Memory B cell (primary cell): ENCODE data around the gene CRISPLD2.

Source experiments
- ATAC-seq: fragments of 150-1000 bp; cut with Tn5 transposase; 2 replicates; pipeline ENCODE4 v1.10.0; 2021; ENCODE audit warnings: low read depth, mild to moderate bottlenecking, moderate library complexity
- DNase-seq, 2 donors: peaks; one replicate each; pipeline ENCODE4 v3.0.0; 2022; ENCODE audit warnings: low spot score in 2 of 2
- H3K27ac Mint-ChIP-seq: one replicate; pipeline ENCODE4 v1.8.0; 2022; ENCODE audit warnings: mild to moderate bottlenecking, moderate library complexity, mixed read lengths
- H3K27me3 Mint-ChIP-seq: one replicate; pipeline ENCODE4 v1.8.0; 2022; ENCODE audit warnings: mixed read lengths
- H3K36me3 Mint-ChIP-seq: one replicate; pipeline ENCODE4 v1.8.0; 2022; ENCODE audit warnings: mild to moderate bottlenecking, mixed read lengths
- H3K4me1 Mint-ChIP-seq: one replicate; pipeline ENCODE4 v1.8.0; 2022; ENCODE audit warnings: mixed read lengths
- H3K4me3 Mint-ChIP-seq: one replicate; pipeline ENCODE4 v1.8.0; 2022; ENCODE audit warnings: mild to moderate bottlenecking, moderate library complexity, mixed read lengths
- H3K9me3 Mint-ChIP-seq: one replicate; pipeline ENCODE4 v1.8.0; 2022; ENCODE audit warnings: mixed read lengths

CRISPLD2 gene

GRCh38 chr16:84833144-84833500, 13.3 kb downstream of the CRISPLD2 start:
- ATAC-seq = no peak
- H3K4me1 Mint-ChIP-seq = no peaks in the 10 kb centered on the region
- H3K27me3 Mint-ChIP-seq = peaks cover 10% of the 10 kb centered on the region
- no peak overlapping the region for H3K27ac Mint-ChIP-seq
- H3K9me3 Mint-ChIP-seq = no peaks in the 10 kb centered on the region
- H3K4me3 Mint-ChIP-seq = no peak overlapping the region
- no peak for DNase-seq
- no peaks in the 10 kb centered on the region for H3K36me3 Mint-ChIP-seq

GRCh38 chr16:84833542-84834402, 14.0 kb downstream of the CRISPLD2 start:
- Mint-ChIP-seq H3K36me3 (no peaks in the 10 kb centered on the region), H3K4me3 (no peak overlapping the region), H3K4me1 (no peaks in the 10 kb centered on the region), H3K27ac (no peak overlapping the region), H3K27me3 (peaks cover 10% of the 10 kb centered on the region), H3K9me3 (no peaks in the 10 kb centered on the region)
- DNase-seq (no peak), ATAC-seq (no peak)

- Mint-ChIP-seq H3K27me3 (peaks cover 9% of the 10 kb centered on the region), H3K4me1 (no peaks in the 10 kb centered on the region), H3K27ac (no peak overlapping the region), H3K36me3 (no peaks in the 10 kb centered on the region), H3K4me3 (no peak overlapping the region), H3K9me3 (no peaks in the 10 kb centered on the region)
- ATAC-seq (no peak), DNase-seq (no peak)
Measured at GRCh38 chr16:84834403-84834772, 14.6 kb downstream of the CRISPLD2 start.

GRCh38 chr16:84836234-84836647, 16.5 kb downstream of the CRISPLD2 start:
- ATAC-seq (no peak), DNase-seq (no peak)
- no peak overlapping the region for H3K27ac Mint-ChIP-seq

DNA sequence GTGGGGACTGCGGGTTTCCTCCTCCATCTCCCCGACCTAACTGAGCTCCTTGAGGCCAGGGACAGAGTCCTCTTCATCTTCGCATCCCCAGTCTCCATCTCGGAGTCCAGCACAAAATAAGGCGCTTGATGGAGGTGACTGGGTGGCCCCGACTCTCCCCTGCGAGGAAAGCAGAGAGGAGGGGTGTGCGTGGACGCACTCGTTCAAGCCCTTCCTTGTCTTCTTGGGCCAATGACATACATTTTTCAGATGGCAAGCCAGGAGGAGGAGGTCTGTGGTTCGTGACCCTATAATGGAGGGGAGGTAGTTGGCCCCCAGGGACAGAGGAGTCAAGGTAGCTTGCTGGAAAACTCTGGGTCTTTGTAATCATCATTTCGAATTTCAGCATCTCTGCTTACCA, 17.2 kb downstream of the CRISPLD2 start:
- Mint-ChIP-seq H3K4me1 (no peaks in the 10 kb centered on the region), H3K27me3 (peaks cover 15% of the 10 kb centered on the region), H3K27ac (no peak overlapping the region), H3K36me3 (no peaks in the 10 kb centered on the region), H3K9me3 (no peaks in the 10 kb centered on the region), H3K4me3 (no peak overlapping the region)
- no peak for ATAC-seq
- DNase-seq = no peak

More at GRCh38 chr16:84836234-84836647, 16.5 kb downstream of the CRISPLD2 start:
- H3K4me1 Mint-ChIP-seq = no peaks in the 10 kb centered on the region
- H3K4me3 Mint-ChIP-seq = no peak overlapping the region
- no peaks in the 10 kb centered on the region for H3K36me3 Mint-ChIP-seq
- no peaks in the 10 kb centered on the region for H3K9me3 Mint-ChIP-seq
- peaks cover 13% of the 10 kb centered on the region for H3K27me3 Mint-ChIP-seq

DNA sequence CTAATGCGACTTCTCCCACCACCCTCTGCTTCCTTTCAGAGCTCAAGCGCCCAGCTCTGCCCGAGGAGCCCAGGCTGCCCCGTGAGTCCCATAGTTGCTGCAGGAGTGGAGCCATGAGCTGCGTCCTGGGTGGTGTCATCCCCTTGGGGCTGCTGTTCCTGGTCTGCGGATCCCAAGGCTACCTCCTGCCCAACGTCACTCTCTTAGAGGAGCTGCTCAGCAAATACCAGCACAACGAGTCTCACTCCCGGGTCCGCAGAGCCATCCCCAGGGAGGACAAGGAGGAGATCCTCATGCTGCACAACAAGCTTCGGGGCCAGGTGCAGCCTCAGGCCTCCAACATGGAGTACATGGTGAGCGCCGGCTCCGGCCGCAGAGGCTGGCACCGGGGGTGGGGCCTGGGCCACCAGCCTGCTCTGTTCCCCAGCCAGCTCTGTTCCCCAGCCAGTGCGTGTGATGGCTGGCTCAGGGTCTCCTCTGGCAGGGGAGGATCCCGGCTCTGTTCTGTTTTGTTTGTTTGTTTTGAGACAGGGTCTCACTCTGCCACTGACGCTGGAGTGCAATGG, 18.7 kb downstream of the CRISPLD2 start:
- H3K36me3 Mint-ChIP-seq = no peaks in the 10 kb centered on the region
- H3K4me3 Mint-ChIP-seq = no peak overlapping the region
- peaks cover 15% of the 10 kb centered on the region for H3K27me3 Mint-ChIP-seq
- ATAC-seq = no peak
- no peak for DNase-seq
- no peak overlapping the region for H3K27ac Mint-ChIP-seq
- no peaks in the 10 kb centered on the region for H3K9me3 Mint-ChIP-seq
- no peaks in the 10 kb centered on the region for H3K4me1 Mint-ChIP-seq

- H3K27ac Mint-ChIP-seq = no peak overlapping the region
- ATAC-seq (no peak), DNase-seq (no peak)
- H3K4me3 Mint-ChIP-seq = no peak overlapping the region
- H3K27me3 Mint-ChIP-seq = peaks cover 13% of the 10 kb centered on the region
- no peaks in the 10 kb centered on the region for H3K36me3 Mint-ChIP-seq
- no peaks in the 10 kb centered on the region for H3K4me1 Mint-ChIP-seq
- H3K9me3 Mint-ChIP-seq = no peaks in the 10 kb centered on the region
Measured at GRCh38 chr16:84839054-84839453, 19.3 kb downstream of the CRISPLD2 start.

DNA sequence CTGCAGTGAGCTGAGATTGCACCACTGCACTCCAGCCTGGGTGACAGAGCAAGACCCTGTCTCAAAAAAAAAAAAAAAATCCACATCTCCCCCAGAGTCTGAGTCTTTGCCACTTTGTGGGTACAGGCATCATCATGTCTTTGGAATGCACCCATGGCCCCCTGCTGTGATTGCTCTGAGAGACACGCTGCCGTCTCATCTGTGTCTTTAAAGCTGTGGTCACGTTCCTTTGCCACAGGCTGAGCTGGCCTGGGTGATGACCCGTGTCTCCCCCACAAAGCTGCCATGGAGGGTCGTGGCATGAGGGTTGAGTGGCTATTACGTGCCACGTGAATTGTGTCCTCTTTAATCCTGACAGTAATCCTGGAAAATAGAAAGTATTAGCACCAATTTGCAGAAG, 20.2 kb downstream of the CRISPLD2 start:
- ATAC-seq (no peak), DNase-seq (no peak)
- H3K27ac Mint-ChIP-seq = no peak overlapping the region
- H3K36me3 Mint-ChIP-seq = no peaks in the 10 kb centered on the region
- H3K4me3 Mint-ChIP-seq = no peak overlapping the region
- peaks cover 16% of the 10 kb centered on the region for H3K27me3 Mint-ChIP-seq
- H3K4me1 Mint-ChIP-seq = no peaks in the 10 kb centered on the region
- no peaks in the 10 kb centered on the region for H3K9me3 Mint-ChIP-seq

DNA sequence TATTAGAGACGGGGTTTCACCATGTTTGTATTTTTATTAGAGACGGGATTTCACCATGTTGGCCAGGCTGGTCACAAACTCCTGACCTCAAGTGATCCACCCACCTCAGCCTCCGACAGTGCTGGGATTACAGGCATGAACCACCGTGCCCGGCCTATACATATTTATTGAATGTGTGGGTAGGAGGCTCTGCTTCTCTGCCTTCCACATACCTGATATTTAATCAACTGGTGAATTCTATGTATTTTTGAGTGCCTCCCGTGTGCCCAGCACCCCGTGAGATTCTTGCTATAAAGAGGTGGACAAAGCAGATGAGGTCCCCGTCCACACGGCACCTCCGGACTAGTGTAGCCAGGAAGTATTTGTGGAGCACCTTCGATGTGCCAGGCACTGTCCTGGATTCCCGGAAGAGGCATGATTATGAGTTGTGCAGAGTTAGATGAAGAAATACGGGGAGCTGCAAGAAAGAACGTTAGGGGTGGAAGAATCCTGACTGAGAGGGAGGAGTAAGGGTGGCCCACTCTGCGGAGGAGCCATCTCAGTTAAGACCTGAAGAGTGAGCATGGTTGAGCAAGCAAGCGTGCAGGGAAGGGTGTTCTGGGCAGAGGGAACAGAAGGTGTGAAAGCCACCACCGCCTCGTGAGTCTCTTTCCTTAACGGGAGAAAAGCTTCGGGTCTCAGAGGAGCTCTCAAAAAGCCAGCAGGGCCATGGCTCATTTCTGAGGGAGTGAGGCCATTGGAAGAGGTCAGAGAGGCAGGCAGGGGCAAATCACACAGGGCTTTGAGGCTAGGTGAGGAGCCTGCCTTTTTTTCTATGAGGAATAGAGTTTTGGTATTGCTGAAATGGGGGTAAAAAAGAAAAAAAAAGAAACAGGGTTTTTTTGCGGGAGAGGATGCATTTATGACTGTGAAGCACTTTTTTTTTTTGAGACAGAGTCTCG, 21.2 kb downstream of the CRISPLD2 start:
- H3K4me3 Mint-ChIP-seq = no peak overlapping the region
- ATAC-seq = no peak

GRCh38 chr16:84841787-84842300, 22.1 kb downstream of the CRISPLD2 start:
- Mint-ChIP-seq H3K4me1 (no peaks in the 10 kb centered on the region), H3K27ac (no peak overlapping the region), H3K9me3 (no peaks in the 10 kb centered on the region), H3K36me3 (no peaks in the 10 kb centered on the region), H3K4me3 (no peak overlapping the region), H3K27me3 (peaks cover 17% of the 10 kb centered on the region)
- ATAC-seq (no peak), DNase-seq (no peak)

More for the DNA sequence above, 21.2 kb downstream of the CRISPLD2 start:
- no peaks in the 10 kb centered on the region for H3K9me3 Mint-ChIP-seq
- DNase-seq = no peak
- H3K4me1 Mint-ChIP-seq = no peaks in the 10 kb centered on the region
- no peaks in the 10 kb centered on the region for H3K36me3 Mint-ChIP-seq
- peaks cover 16% of the 10 kb centered on the region for H3K27me3 Mint-ChIP-seq
- no peak overlapping the region for H3K27ac Mint-ChIP-seq

DNA sequence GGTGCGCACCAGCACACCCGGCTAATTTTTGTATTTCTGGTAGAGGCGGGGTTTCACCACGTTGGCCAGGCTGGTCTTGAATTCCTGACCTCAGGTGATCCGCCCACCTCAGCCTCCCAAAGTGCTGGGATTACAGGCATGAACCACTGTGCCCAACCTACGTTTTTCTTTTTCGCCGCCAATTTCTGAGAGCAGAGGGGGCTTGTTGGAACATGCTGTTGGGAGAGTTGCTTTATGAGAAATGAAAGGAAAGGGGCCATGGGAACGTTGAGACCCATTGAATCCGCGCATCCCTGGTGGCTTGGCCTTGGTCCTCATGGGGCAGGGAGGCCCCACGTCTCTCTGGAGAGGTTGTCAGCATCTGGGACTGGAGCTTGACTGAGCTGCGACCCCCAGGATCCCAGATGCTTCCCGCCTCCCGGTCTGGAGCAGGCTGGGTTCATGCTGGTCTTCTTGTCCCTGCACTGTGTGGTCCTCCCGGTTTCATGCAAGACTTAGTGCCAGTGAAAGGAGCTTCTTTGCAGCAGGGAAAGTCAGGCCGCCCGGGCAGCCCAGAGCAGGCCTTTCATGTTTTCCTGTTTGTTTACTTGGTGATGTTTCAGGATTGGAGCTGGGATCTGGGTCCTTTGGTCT, 22.8 kb downstream of the CRISPLD2 start:
- ATAC-seq (no peak), DNase-seq (no peak)
- no peak overlapping the region for H3K4me3 Mint-ChIP-seq
- H3K36me3 Mint-ChIP-seq = no peaks in the 10 kb centered on the region
- no peaks in the 10 kb centered on the region for H3K4me1 Mint-ChIP-seq
- H3K27ac Mint-ChIP-seq = no peak overlapping the region
- H3K9me3 Mint-ChIP-seq = no peaks in the 10 kb centered on the region
- H3K27me3 Mint-ChIP-seq = peaks cover 17% of the 10 kb centered on the region

GRCh38 chr16:84843149-84844048, 23.6 kb downstream of the CRISPLD2 start:
- Mint-ChIP-seq H3K4me3 (no peak overlapping the region), H3K9me3 (no peaks in the 10 kb centered on the region)

GRCh38 chr16:84844049-84844350, 24.2 kb downstream of the CRISPLD2 start:
- no peaks in the 10 kb centered on the region for H3K4me1 Mint-ChIP-seq
- no peak for ATAC-seq
- H3K27me3 Mint-ChIP-seq = peaks cover 18% of the 10 kb centered on the region
- H3K36me3 Mint-ChIP-seq = no peaks in the 10 kb centered on the region
- H3K27ac Mint-ChIP-seq = no peak overlapping the region
- no peak overlapping the region for H3K4me3 Mint-ChIP-seq
- no peak for DNase-seq
- no peaks in the 10 kb centered on the region for H3K9me3 Mint-ChIP-seq

More at GRCh38 chr16:84843149-84844048, 23.6 kb downstream of the CRISPLD2 start:
- no peaks in the 10 kb centered on the region for H3K36me3 Mint-ChIP-seq
- H3K27me3 Mint-ChIP-seq = peaks cover 18% of the 10 kb centered on the region
- ATAC-seq (no peak), DNase-seq (no peak)
- no peak overlapping the region for H3K27ac Mint-ChIP-seq
- H3K4me1 Mint-ChIP-seq = no peaks in the 10 kb centered on the region
